GM21786 (cell line): ENCODE results near the gene PBX2.
"Not testable (repeated sequence)": the region's sequence is repeated elsewhere in the genome, so short reads cannot be mapped to it uniquely, and the experiment has no call there.

Experiments used
- ATAC-seq: cut with Tn5 transposase; IDR thresholded peaks from one replicate; pipeline ENCODE4 v1.9.1; 2021; ENCODE audit not compliant: unreplicated experiment

The PBX2 gene

DNA sequence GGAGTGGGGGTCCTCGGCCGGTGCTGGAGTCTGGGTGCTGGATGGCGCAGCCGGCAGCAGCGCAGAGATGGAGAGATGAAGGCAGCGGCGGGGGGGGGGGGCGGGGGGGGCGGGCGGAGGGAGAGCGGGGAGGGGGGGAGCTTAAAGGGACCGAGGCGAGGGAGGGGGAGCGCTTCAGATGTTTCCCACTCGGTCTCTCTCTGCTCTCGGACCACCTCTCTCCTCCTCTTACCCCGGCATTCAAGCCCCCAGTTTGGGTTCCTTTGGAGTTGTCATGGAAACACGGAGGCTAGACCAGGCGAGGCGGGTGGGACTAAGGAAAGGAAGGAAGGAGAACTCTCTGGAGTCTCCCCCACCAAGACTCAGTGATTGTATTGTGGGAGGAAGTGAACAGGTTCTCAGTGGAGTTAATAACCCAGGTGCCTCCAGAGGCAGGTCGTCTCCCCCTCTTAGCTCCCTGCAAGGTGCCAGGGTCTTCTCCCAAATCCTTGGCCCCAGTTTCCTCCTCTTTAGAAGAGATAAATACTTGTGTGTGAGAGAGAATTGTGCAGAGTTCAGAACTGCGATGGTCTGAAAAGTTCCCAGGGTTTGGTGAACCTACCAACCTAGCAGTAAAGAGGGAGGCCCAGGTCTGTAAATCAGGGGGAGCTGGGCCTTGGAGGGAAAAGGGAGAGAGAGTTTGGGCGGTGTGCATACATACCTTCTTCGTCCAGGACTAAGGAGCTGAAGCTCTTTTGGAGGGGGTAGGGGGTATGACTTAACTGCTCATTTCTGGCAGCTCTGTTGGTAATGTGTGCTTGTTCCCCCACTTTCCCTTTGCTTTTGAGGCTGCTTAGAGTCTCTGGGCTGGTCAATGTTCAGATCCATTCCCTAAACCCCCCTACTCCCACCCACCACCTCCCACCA, 37.9 kb downstream of the PBX2 start, which contains the start of gene PRRT1:
Gene PRRT1 (minus strand): TSS at position 77 of the 906 bp plus-strand sequence. CDS start 112 bp downstream, outside the sequence.
- no peak for ATAC-seq

- ATAC-seq: no peak
Observed at GRCh38 chr6:32151181-32151862, 38.7 kb downstream of the PBX2 start.

GRCh38 chr6:32149932-32150870, 39.8 kb downstream of the PBX2 start:
- no peak for ATAC-seq

GRCh38 chr6:32149092-32149755, 40.8 kb downstream of the PBX2 start:
- ATAC-seq: no peak

DNA sequence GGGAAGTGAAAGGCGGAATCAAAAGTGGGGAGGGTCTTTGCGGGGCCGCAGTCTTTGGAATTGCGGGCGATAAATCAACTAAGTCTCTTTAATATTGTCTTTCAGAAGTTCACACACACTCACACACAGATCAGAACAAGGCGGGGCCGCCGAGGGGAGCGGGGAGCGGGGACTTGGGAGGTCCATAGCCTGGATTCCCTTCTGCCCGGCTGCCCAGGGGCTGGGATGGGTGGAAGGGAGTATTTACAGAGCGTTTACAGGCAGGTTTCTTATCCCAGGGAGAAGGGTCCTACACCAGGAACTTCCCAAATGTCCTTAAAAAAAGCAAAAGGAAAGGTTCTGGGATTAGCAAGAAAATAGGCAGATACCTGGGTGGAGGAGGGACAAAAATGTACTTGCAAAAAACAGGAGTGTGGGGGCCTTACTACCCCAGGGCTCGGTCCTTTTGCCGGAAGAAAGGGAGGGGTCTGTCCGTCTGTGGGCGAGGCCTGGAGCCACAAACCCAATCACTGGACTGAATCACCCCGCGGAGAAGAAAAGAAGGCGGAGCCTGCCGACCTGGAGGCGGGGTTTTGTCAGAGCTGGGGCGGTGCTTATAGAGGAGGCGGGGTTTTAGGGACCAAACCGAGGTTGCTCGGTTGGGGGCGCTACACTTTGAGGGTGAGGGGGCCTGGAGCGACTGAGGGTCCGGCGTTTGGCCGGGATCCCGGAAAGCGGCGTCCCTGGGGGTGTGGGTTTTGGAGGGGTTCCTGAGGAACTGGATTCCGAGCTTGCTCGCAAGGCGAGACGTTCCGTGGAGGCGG, 41.5 kb downstream of the PBX2 start:
- no peak for ATAC-seq

DNA sequence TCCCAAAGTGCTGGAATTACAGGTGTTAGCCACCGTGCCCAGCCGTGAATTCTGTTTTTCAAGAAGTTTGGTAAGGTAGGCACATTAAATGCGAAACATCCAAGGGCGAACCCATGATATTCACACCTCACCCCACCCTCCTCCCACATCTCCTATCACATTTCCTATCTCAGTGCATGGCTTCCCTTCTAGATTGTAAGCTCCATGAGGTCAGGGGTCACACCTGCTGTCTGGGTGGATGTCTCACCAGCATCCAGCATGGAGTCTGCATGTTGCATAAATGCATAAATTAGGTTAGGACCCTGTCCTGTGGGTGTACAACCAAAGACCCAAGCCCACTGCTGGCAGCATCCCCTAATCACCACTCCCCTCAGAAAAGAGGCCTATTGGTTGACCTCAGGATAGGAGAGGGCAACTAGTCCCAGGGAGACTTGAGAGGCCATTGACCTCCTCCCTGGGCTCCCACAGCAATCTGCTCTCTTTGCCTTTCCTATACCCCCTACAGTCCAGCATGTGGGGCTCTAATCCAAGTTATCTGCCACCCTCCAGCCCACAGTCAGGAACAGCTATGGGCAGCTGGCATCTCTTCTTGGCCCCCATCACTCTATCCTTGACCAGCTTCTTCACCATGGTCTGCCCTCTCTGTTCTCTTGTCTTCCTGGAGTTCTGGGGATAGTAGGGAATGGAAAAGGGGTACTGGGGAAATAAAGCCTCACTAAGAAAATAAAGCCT, 42.4 kb downstream of the PBX2 start:
- no peak for ATAC-seq

DNA sequence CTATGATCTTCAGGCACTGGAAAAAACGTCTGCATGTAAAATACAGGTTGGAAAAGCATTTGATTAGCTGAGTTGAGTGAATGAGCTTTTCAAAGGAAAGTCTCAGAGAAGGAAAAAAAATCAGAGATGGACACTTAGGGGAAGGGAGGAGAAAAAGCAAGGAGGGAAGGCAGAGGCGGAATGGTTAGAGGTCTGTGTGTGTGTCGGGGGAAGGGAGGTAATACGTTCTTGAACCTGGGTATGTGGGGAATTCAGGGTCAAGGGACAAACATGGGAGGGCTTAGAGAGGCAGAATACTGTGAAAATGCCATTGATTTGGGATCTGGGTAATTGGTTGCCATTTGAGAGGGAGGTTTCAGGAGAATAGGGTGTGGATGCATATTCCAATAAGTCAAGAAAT, 43.3 kb downstream of the PBX2 start:
- no peak for ATAC-seq

- no peak for ATAC-seq
Observed at GRCh38 chr6:32146287-32146686, 43.7 kb downstream of the PBX2 start.

GRCh38 chr6:32144238-32144637, 45.8 kb downstream of the PBX2 start:
- ATAC-seq: not testable (repeated sequence)

DNA sequence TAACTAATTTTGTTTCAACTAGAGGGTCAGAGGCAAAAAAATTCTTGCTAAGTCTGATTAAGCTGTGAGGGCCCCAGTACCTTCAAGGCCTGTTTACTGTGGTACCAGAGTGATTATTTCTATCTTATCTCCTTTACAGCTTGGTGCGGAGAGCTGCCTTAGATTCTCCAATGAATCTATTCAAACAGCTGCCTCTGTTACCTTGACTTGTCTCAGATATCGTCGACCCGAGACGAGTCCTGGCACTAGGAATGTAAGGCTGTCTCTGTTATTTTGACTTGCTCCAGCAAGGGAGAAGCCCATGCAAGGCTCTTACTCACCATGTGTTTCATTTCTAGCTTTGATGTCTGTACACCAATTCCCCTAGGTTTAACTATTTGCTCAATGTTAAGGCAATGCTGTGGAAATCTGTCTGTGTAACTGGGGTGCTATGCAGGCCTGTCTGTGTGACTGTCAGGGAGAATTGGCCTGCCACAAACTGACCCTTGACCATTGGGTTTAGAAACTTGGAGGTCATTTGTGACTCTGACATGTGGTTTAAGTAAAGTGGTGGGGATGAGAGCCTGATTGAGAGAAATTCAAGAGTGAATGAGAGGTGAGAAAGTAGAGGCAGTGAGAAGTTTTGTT, 49.5 kb downstream of the PBX2 start:
- no peak for ATAC-seq

- ATAC-seq: no peak
Observed at GRCh38 chr6:32139590-32139989, 50.4 kb downstream of the PBX2 start.

GRCh38 chr6:32137454-32137853, 52.5 kb downstream of the PBX2 start:
- ATAC-seq: no peak
